ENCODE data around the gene TMEM43.

Gene TMEM43

GRCh38 chr3:14138878-14139655 is 14.2 kb downstream of the TMEM43 start:
- DNase-seq, result no peak

- no peak for DNase-seq
Observed at GRCh38 chr3:14139771-14140170, 14.9 kb downstream of the TMEM43 start.

GRCh38 chr3:14140668-14141067 is 15.8 kb downstream of the TMEM43 start:
- DNase-seq, result no peak

- no peak for DNase-seq
Observed at GRCh38 chr3:14141144-14141543, 16.3 kb downstream of the TMEM43 start.

- no peak for DNase-seq
Observed at GRCh38 chr3:14141602-14142341, 16.9 kb downstream of the TMEM43 start.

GRCh38 chr3:14142567-14143270 is 17.9 kb downstream of the TMEM43 start:
- no peak for DNase-seq

- no peak for DNase-seq
Observed at GRCh38 chr3:14143271-14144225, 18.7 kb downstream of the TMEM43 start.

GRCh38 chr3:14144423-14145075 is 19.7 kb downstream of the TMEM43 start:
- DNase-seq, result peak; percentile 37

GRCh38 chr3:14145236-14145635 is 20.4 kb downstream of the TMEM43 start:
- no peak for DNase-seq

- no peak for DNase-seq
Observed at GRCh38 chr3:14145670-14146380, 21.0 kb downstream of the TMEM43 start.

- no peak for DNase-seq
Observed at GRCh38 chr3:14146381-14147065, 21.7 kb downstream of the TMEM43 start.

- DNase-seq, result no peak
Observed at GRCh38 chr3:14147066-14147435, 22.2 kb downstream of the TMEM43 start.

- no peak for DNase-seq
Observed at GRCh38 chr3:14147617-14148016, 22.8 kb downstream of the TMEM43 start.

- no peak for DNase-seq
Observed at GRCh38 chr3:14148041-14148985, 23.5 kb downstream of the TMEM43 start.

GRCh38 chr3:14150078-14150477 is 25.2 kb downstream of the TMEM43 start:
- no peak for DNase-seq

- no peak for DNase-seq
Observed at GRCh38 chr3:14150491-14151230, 25.8 kb downstream of the TMEM43 start.

GRCh38 chr3:14151471-14152083 is 26.7 kb downstream of the TMEM43 start:
- no peak for DNase-seq

GRCh38 chr3:14152233-14152962 is 27.5 kb downstream of the TMEM43 start:
- no peak for DNase-seq

Measured in DMS 273 treated with DMSO at 0.1 percent for 48 hours (cell line).